ENCODE data around the gene INSYN2A.

- no peak for TF ChIP-seq CTCF (IDR thresholded peaks at IDR 0.05 in 8 of 11, conservative IDR thresholded peaks at IDR 0.05 in 3 of 11)
- no peak for TF ChIP-seq POLR2A (IDR thresholded peaks at IDR 0.05)
Observed at GRCh38 chr10:127146661-127147060, 49.7 kb downstream of the INSYN2A start.
